HG03432 (cell line): ENCODE data around the gene STAMBP.
"Not testable (repeated sequence)": the region's sequence is repeated elsewhere in the genome, so short reads cannot be mapped to it uniquely, and the experiment has no call there.

Experiments used
- ATAC-seq: cut with Tn5 transposase; IDR thresholded peaks from one replicate; pipeline ENCODE4 v1.9.1; 2021; ENCODE audit warnings: mild to moderate bottlenecking, moderate library complexity; ENCODE audit not compliant: unreplicated experiment

The STAMBP gene

GRCh38 chr2:73885406-73885805 lies 56.6 kb downstream of the STAMBP start:
- ATAC-seq, result no peak

- ATAC-seq, result no peak
These were observed 57.6 kb downstream of the STAMBP start for GRCh38 chr2:73886357-73886756.

- ATAC-seq, result not testable (repeated sequence)
These were observed 59.0 kb downstream of the STAMBP start for GRCh38 chr2:73887596-73888353.

- ATAC-seq, result no peak
These were observed 59.6 kb downstream of the STAMBP start for GRCh38 chr2:73888388-73888787.

GRCh38 chr2:73889206-73889605 lies 60.4 kb downstream of the STAMBP start:
- ATAC-seq, result no peak

GRCh38 chr2:73890301-73891092 lies 61.7 kb downstream of the STAMBP start:
- no peak for ATAC-seq

GRCh38 chr2:73891276-73891901 lies 62.6 kb downstream of the STAMBP start:
- no peak for ATAC-seq

- ATAC-seq, result no peak
These were observed 64.0 kb downstream of the STAMBP start, which contains the start of gene ACTG2 for GRCh38 chr2:73892631-73893329. ACTG2 (plus strand) TSS chr2:73893008; CDS start chr2:73901312, 8,304 bp downstream.

GRCh38 chr2:73893764-73894474 lies 65.2 kb downstream of the STAMBP start:
- ATAC-seq, result no peak

GRCh38 chr2:73894475-73894850 lies 65.7 kb downstream of the STAMBP start:
- no peak for ATAC-seq

- ATAC-seq, result no peak
These were observed 66.1 kb downstream of the STAMBP start for GRCh38 chr2:73894877-73895276.

GRCh38 chr2:73895473-73895872 lies 66.7 kb downstream of the STAMBP start:
- no peak for ATAC-seq

GRCh38 chr2:73896362-73897239 lies 67.8 kb downstream of the STAMBP start:
- ATAC-seq, result peak; percentile 69

- ATAC-seq, result no peak
These were observed 68.5 kb downstream of the STAMBP start for GRCh38 chr2:73897240-73897583.

- ATAC-seq, result no peak
These were observed 69.2 kb downstream of the STAMBP start for GRCh38 chr2:73897934-73898333.

- ATAC-seq, result no peak
These were observed 71.1 kb downstream of the STAMBP start for GRCh38 chr2:73899801-73900336.

GRCh38 chr2:73901143-73901542 lies 72.4 kb downstream of the STAMBP start:
- ATAC-seq, result no peak

- no peak for ATAC-seq
These were observed 73.5 kb downstream of the STAMBP start for GRCh38 chr2:73902284-73902683.

- no peak for ATAC-seq
These were observed 74.6 kb downstream of the STAMBP start for GRCh38 chr2:73903313-73903712.
